ENCODE results near the gene PSMD8. TPM values are rescaled to one million over a fixed set of nuclear protein-coding genes. Genes with fewer than 3 reads are reported as not detected.

PSMD8 gene
- total and polyA plus RNA-seq, 4 donors: 89.3 to 134 (median 119) TPM

DNA sequence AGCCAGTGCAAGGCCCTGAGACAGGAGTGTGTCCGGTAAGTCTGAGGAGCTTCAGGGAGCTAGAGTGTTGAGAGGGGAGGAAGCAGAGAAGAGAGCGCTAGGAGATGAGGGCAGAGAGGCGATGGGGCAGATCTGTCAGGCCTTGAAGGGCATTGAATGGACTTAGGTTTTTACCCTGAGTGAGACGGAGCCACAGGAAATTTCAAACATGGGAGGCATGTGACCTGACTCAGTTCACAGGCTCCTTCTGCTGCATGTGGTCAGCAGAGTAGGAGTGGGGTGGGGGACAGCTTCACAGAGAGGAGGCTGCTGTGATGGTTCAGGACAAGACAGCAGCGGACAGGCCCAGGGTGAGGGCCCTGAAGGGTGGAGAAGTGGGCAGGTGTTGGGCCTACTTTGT is 26.0 kb downstream of the PSMD8 start:
- H3K27me3 ChIP-seq (ENCODE audit: control insufficient read depth in 4 of 4, insufficient read depth in 4 of 4, low read length in 3 of 4): no peaks in the 10 kb centered on the region

DNA sequence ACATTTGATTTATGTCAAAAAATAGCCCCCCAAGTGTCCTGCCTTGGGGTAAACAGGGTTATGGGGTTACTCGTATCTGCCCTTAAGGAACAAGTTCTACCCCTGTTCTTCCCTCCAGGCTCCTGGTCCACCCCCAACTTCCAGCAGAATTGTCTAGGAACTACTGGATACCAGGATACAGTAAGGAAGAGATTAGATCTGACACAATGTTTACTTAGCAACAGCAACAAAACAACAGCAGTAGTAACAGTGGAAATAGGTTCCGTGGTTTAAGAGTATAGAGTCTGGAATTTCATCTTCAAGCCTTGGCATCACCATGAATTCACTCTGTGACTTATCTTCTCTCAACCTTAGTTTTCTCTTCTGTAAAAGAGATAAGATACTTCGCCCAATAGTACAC is 26.8 kb downstream of the PSMD8 start:
- 77% methylated on average over 3 of the region's 3 CpGs for WGBS

More for the DNA sequence above, 26.0 kb downstream of the PSMD8 start:
- DNase-seq (ENCODE audit: low spot score): no peak
- Histone ChIP-seq H3K4me1 (ENCODE audit: control insufficient read depth in 4 of 4, insufficient read depth in 4 of 4, low read length in 3 of 4) (peaks cover 0 to 7% (median 3%) of the 10 kb centered on the region in 4 donors), H3K36me3 (ENCODE audit: control insufficient read depth in 4 of 4, insufficient read depth in 3 of 4, low read depth in 1 of 4, low read length in 3 of 4) (no peaks in the 10 kb centered on the region), H3K9me3 (ENCODE audit: control insufficient read depth in 4 of 4, low read length in 3 of 4) (no peaks in the 10 kb centered on the region), H3K9ac (ENCODE audit: low read depth in 1 of 2, low read length in 2 of 2) (no peak overlapping the region), H3K4me3 (ENCODE audit: low read depth in 1 of 3, low read length in 3 of 3) (no peak overlapping the region), H3K27ac (ENCODE audit: low read depth in 1 of 2, low read length in 2 of 2) (no peak overlapping the region)
- TF ChIP-seq RXRA (IDR thresholded peaks at IDR 0.05) (no peak), TAF1 (conservative IDR thresholded peaks at IDR 0.05) (no peak)
- TF ChIP-seq, protein P1, sequence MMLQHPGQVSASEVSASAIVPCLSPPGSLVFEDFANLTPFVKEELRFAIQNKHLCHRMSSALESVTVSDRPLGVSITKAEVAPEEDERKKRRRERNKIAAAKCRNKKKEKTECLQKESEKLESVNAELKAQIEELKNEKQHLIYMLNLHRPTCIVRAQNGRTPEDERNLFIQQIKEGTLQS (IDR thresholded peaks at IDR 0.05): no peak
- 77% methylated on average over 5 of the region's 5 CpGs for WGBS

DNA sequence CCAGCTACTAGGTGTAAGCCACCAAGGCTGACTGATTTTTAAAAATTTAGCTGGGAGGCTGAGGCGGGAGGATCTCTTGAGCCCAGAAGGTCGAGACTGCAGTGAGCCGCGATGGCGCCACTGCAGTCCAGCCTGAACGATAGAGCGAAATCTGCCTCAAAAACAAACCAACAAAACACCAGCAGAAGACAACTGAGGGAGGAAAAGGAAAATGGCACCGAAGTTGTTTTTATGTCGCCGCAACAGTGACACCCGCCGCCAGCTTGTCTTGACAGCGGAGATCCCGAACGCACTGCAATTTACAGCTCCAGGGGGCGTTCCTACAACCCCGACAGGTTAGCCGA is 28.2 kb downstream of the PSMD8 start:
- H3K27ac ChIP-seq (ENCODE audit: low read depth in 1 of 2, low read length in 2 of 2): no peak overlapping the region
- WGBS: 10% methylated on average over 18 of the region's 18 CpGs

More for the DNA sequence above, 26.8 kb downstream of the PSMD8 start:
- TF ChIP-seq HNF4G (IDR thresholded peaks at IDR 0.05): no peak
- TF ChIP-seq, protein P2, sequence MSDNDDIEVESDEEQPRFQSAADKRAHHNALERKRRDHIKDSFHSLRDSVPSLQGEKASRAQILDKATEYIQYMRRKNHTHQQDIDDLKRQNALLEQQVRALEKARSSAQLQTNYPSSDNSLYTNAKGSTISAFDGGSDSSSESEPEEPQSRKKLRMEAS (IDR thresholded peaks at IDR 0.05): no peak
- TF ChIP-seq RAD21 (IDR thresholded peaks at IDR 0.05): no peak
- no peak for TF ChIP-seq JUND (IDR thresholded peaks at IDR 0.05)
- TF ChIP-seq FOXA1 (IDR thresholded peaks at IDR 0.05): no peak
- no peak for TF ChIP-seq TAF1 (conservative IDR thresholded peaks at IDR 0.05)
- H3K9ac ChIP-seq (ENCODE audit: low read depth in 1 of 2, low read length in 2 of 2): no peak overlapping the region
- no peak overlapping the region for H3K4me3 ChIP-seq (ENCODE audit: low read depth in 1 of 3, low read length in 3 of 3)
- peaks cover 0 to 7% (median 3%) of the 10 kb centered on the region in 4 donors for H3K4me1 ChIP-seq (ENCODE audit: control insufficient read depth in 4 of 4, insufficient read depth in 4 of 4, low read length in 3 of 4)
- no peaks in the 10 kb centered on the region for H3K9me3 ChIP-seq (ENCODE audit: control insufficient read depth in 4 of 4, low read length in 3 of 4)
- H3K36me3 ChIP-seq (ENCODE audit: control insufficient read depth in 4 of 4, insufficient read depth in 3 of 4, low read depth in 1 of 4, low read length in 3 of 4): no peaks in the 10 kb centered on the region
- no peaks in the 10 kb centered on the region for H3K27me3 ChIP-seq (ENCODE audit: control insufficient read depth in 4 of 4, insufficient read depth in 4 of 4, low read length in 3 of 4)
- DNase-seq (ENCODE audit: low spot score): no peak
- H3K27ac ChIP-seq (ENCODE audit: low read depth in 1 of 2, low read length in 2 of 2): no peak overlapping the region

More for the DNA sequence above, 28.2 kb downstream of the PSMD8 start:
- H3K4me1 ChIP-seq (ENCODE audit: control insufficient read depth in 4 of 4, insufficient read depth in 4 of 4, low read length in 3 of 4): peaks cover 0 to 7% (median 3%) of the 10 kb centered on the region in 4 donors
- TF ChIP-seq YY1 (IDR thresholded peaks at IDR 0.05) (no peak), EGR1 (IDR thresholded peaks at IDR 0.05; ENCODE audit: low read depth in 2 of 2) (no peak)
- TF ChIP-seq, protein P2 (IDR thresholded peaks at IDR 0.05): no peak
- TF ChIP-seq, protein P3, sequence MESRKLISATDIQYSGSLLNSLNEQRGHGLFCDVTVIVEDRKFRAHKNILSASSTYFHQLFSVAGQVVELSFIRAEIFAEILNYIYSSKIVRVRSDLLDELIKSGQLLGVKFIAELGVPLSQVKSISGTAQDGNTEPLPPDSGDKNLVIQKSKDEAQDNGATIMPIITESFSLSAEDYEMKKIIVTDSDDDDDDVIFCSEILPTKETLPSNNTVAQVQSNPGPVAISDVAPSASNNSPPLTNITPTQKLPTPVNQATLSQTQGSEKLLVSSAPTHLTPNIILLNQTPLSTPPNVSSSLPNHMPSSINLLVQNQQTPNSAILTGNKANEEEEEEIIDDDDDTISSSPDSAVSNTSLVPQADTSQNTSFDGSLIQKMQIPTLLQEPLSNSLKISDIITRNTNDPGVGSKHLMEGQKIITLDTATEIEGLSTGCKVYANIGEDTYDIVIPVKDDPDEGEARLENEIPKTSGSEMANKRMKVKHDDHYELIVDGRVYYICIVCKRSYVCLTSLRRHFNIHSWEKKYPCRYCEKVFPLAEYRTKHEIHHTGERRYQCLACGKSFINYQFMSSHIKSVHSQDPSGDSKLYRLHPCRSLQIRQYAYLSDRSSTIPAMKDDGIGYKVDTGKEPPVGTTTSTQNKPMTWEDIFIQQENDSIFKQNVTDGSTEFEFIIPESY (IDR thresholded peaks at IDR 0.05): no peak
- H3K4me3 ChIP-seq (ENCODE audit: low read depth in 1 of 3, low read length in 3 of 3): peak overlapping the region in 2 of 3 donors; percentile 54 to 95
- no peaks in the 10 kb centered on the region for H3K9me3 ChIP-seq (ENCODE audit: control insufficient read depth in 4 of 4, low read length in 3 of 4)
- H3K27me3 ChIP-seq (ENCODE audit: control insufficient read depth in 4 of 4, insufficient read depth in 4 of 4, low read length in 3 of 4): no peaks in the 10 kb centered on the region
- no peak for DNase-seq (ENCODE audit: low spot score)
- H3K36me3 ChIP-seq (ENCODE audit: control insufficient read depth in 4 of 4, insufficient read depth in 3 of 4, low read depth in 1 of 4, low read length in 3 of 4): peaks cover 0 to 6% (median 2%) of the 10 kb centered on the region in 4 donors
- H3K9ac ChIP-seq (ENCODE audit: low read depth in 1 of 2, low read length in 2 of 2): peak overlapping the region in 1 of 2 donors; percentile 76

All from liver (tissue), 9 donors.